ENCODE data around the gene CIC. TPM values are rescaled to one million over a fixed set of nuclear protein-coding genes. Genes with fewer than 3 reads are reported as not detected.

Gene CIC
- polyA plus RNA-seq, 3 donors from 2014 or later = 0.52 to 2.9 TPM; not detected in 1

- Mint-ChIP-seq H3K4me1 (no peaks in the 10 kb centered on the region), H3K27ac (no peak overlapping the region), H3K4me3 (no peak overlapping the region), H3K27me3 (ENCODE audit: low read depth in 3 of 3) (peaks cover 0 to 2% (median 2%) of the 10 kb centered on the region in 3 donors), H3K9me3 (no peaks in the 10 kb centered on the region), H3K36me3 (peaks cover 0 to 9% (median 4%) of the 10 kb centered on the region in 3 donors)
- no peak for DNase-seq
Observed at GRCh38 chr19:42294471-42295137, 25.6 kb downstream of the CIC start.

GRCh38 chr19:42295342-42295741 lies 26.3 kb downstream of the CIC start:
- H3K27me3 Mint-ChIP-seq (ENCODE audit: low read depth in 3 of 3) = peaks cover 0 to 2% (median 2%) of the 10 kb centered on the region in 3 donors
- no peaks in the 10 kb centered on the region for H3K4me1 Mint-ChIP-seq
- H3K27ac Mint-ChIP-seq = peak overlapping the region in 1 of 6 donors; percentile 43
- DNase-seq = no peak
- no peak overlapping the region for H3K4me3 Mint-ChIP-seq
- no peaks in the 10 kb centered on the region for H3K9me3 Mint-ChIP-seq
- peaks cover 0 to 9% (median 4%) of the 10 kb centered on the region in 3 donors for H3K36me3 Mint-ChIP-seq

GRCh38 chr19:42295831-42296525 lies 26.9 kb downstream of the CIC start:
- Mint-ChIP-seq H3K4me1 (no peaks in the 10 kb centered on the region), H3K36me3 (peaks cover 0 to 9% (median 4%) of the 10 kb centered on the region in 3 donors), H3K9me3 (no peaks in the 10 kb centered on the region), H3K27ac (peak overlapping the region in 1 of 6 donors; percentile 43), H3K4me3 (no peak overlapping the region), H3K27me3 (ENCODE audit: low read depth in 3 of 3) (peaks cover 0 to 2% (median 2%) of the 10 kb centered on the region in 3 donors)
- DNase-seq = peak; percentile 79 to 83 (median 80)

GRCh38 chr19:42297039-42297438 lies 28.0 kb downstream of the CIC start:
- no peaks in the 10 kb centered on the region for H3K9me3 Mint-ChIP-seq
- H3K27ac Mint-ChIP-seq = peak overlapping the region in 1 of 6 donors; percentile 35
- no peak overlapping the region for H3K4me3 Mint-ChIP-seq
- H3K4me1 Mint-ChIP-seq = peaks cover 1 to 9% of the 10 kb centered on the region in 2 donors
- DNase-seq = no peak
- H3K27me3 Mint-ChIP-seq (ENCODE audit: low read depth in 3 of 3) = peaks cover 0 to 2% (median 0%) of the 10 kb centered on the region in 3 donors
- H3K36me3 Mint-ChIP-seq = peaks cover 0 to 4% (median 0%) of the 10 kb centered on the region in 3 donors

GRCh38 chr19:42301646-42302203 lies 32.7 kb downstream of the CIC start, which contains the start of gene PRR19:
Gene PRR19 (plus strand): TSS chr19:42302132. CDS start chr19:42309585, 7,453 bp downstream.
- Mint-ChIP-seq H3K9me3 (no peaks in the 10 kb centered on the region), H3K4me3 (peak within 1 kb of the TSS; percentile 81 to 90 (median 89)), H3K36me3 (no peaks in the 10 kb centered on the region), H3K4me1 (peaks cover 19 to 24% of the 10 kb centered on the region in 2 donors), H3K27ac (peak within 1 kb of the TSS in 5 of 6 donors; percentile 55 to 80 (median 61)), H3K27me3 (ENCODE audit: low read depth in 3 of 3) (peaks cover 0 to 8% (median 2%) of the 10 kb centered on the region in 3 donors)
- DNase-seq = no peak

GRCh38 chr19:42303101-42303464 lies 34.0 kb downstream of the CIC start:
- DNase-seq = no peak
- no peaks in the 10 kb centered on the region for H3K9me3 Mint-ChIP-seq
- peak overlapping the region in 3 of 6 donors; percentile 39 to 80 (median 78) for H3K27ac Mint-ChIP-seq
- H3K36me3 Mint-ChIP-seq = peaks cover 0 to 3% (median 0%) of the 10 kb centered on the region in 3 donors
- peaks cover 2 to 8% (median 3%) of the 10 kb centered on the region in 3 donors for H3K27me3 Mint-ChIP-seq (ENCODE audit: low read depth in 3 of 3)
- H3K4me3 Mint-ChIP-seq = peak overlapping the region; percentile 81 to 90 (median 89)
- peaks cover 19 to 24% of the 10 kb centered on the region in 2 donors for H3K4me1 Mint-ChIP-seq

- Mint-ChIP-seq H3K36me3 (peaks cover 0 to 3% (median 0%) of the 10 kb centered on the region in 3 donors), H3K27me3 (ENCODE audit: low read depth in 3 of 3) (peaks cover 2 to 11% (median 3%) of the 10 kb centered on the region in 3 donors), H3K4me3 (peak overlapping the region in 2 of 5 donors; percentile 47 to 90), H3K9me3 (no peaks in the 10 kb centered on the region), H3K4me1 (peaks cover 19 to 24% of the 10 kb centered on the region in 2 donors), H3K27ac (peak overlapping the region in 1 of 6 donors; percentile 75)
- no peak for DNase-seq
Observed at GRCh38 chr19:42303876-42304275, 34.8 kb downstream of the CIC start.

- Mint-ChIP-seq H3K27ac (no peak overlapping the region), H3K4me1 (peaks cover 19% of the 10 kb centered on the region in 2 donors), H3K36me3 (peaks cover 0 to 3% (median 0%) of the 10 kb centered on the region in 3 donors), H3K4me3 (no peak overlapping the region), H3K27me3 (ENCODE audit: low read depth in 3 of 3) (peaks cover 2 to 11% (median 8%) of the 10 kb centered on the region in 3 donors), H3K9me3 (no peaks in the 10 kb centered on the region)
- no peak for DNase-seq
Observed at GRCh38 chr19:42306646-42307045, 37.6 kb downstream of the CIC start.

GRCh38 chr19:42309686-42310085 lies 40.6 kb downstream of the CIC start:
- Mint-ChIP-seq H3K9me3 (no peaks in the 10 kb centered on the region), H3K4me3 (no peak overlapping the region), H3K27ac (no peak overlapping the region), H3K27me3 (ENCODE audit: low read depth in 3 of 3) (peaks cover 9 to 18% (median 11%) of the 10 kb centered on the region in 3 donors), H3K36me3 (peaks cover 0 to 3% (median 0%) of the 10 kb centered on the region in 3 donors), H3K4me1 (peaks cover 19 to 20% of the 10 kb centered on the region in 2 donors)
- DNase-seq = no peak

GRCh38 chr19:42311657-42312056 lies 42.6 kb downstream of the CIC start:
- no peak for DNase-seq
- H3K9me3 Mint-ChIP-seq = no peaks in the 10 kb centered on the region
- no peak overlapping the region for H3K4me3 Mint-ChIP-seq
- peaks cover 10 to 18% (median 15%) of the 10 kb centered on the region in 3 donors for H3K27me3 Mint-ChIP-seq (ENCODE audit: low read depth in 3 of 3)
- peaks cover 23% of the 10 kb centered on the region in 2 donors for H3K4me1 Mint-ChIP-seq
- no peak overlapping the region for H3K27ac Mint-ChIP-seq
- peaks cover 0 to 3% (median 0%) of the 10 kb centered on the region in 3 donors for H3K36me3 Mint-ChIP-seq

- no peak overlapping the region for H3K27ac Mint-ChIP-seq
- no peaks in the 10 kb centered on the region for H3K9me3 Mint-ChIP-seq
- peaks cover 0 to 3% (median 0%) of the 10 kb centered on the region in 3 donors for H3K36me3 Mint-ChIP-seq
- DNase-seq = peak in 1 of 3 donors; percentile 34
- peaks cover 30% of the 10 kb centered on the region in 2 donors for H3K4me1 Mint-ChIP-seq
- peaks cover 10 to 18% (median 15%) of the 10 kb centered on the region in 3 donors for H3K27me3 Mint-ChIP-seq (ENCODE audit: low read depth in 3 of 3)
- H3K4me3 Mint-ChIP-seq = peak overlapping the region; percentile 54 to 73 (median 68)
Observed at GRCh38 chr19:42312370-42312769, 43.3 kb downstream of the CIC start.

- Mint-ChIP-seq H3K4me3 (peak within 1 kb of the TSS; percentile 54 to 73 (median 68)), H3K9me3 (no peaks in the 10 kb centered on the region), H3K27me3 (ENCODE audit: low read depth in 3 of 3) (peaks cover 10 to 18% (median 15%) of the 10 kb centered on the region in 3 donors), H3K36me3 (no peaks in the 10 kb centered on the region), H3K27ac (no peak within 1 kb of the TSS), H3K4me1 (peaks cover 32% of the 10 kb centered on the region in 2 donors)
- peak in 2 of 3 donors; percentile 28 to 38 for DNase-seq
Observed at GRCh38 chr19:42313096-42313839, 44.2 kb downstream of the CIC start, which contains the start of gene TMEM145. Gene TMEM145 (plus strand): TSS chr19:42313309. CDS start chr19:42313377, 68 bp downstream.

Data from immature natural killer cell (primary cell).